HG03342 (cell line): Measurements from ENCODE around the gene REXO1.
"Not testable (repeated sequence)": the region's sequence is repeated elsewhere in the genome, so short reads cannot be mapped to it uniquely, and the experiment has no call there.

Experiments
- ATAC-seq: cut with Tn5 transposase; IDR thresholded peaks from one replicate; pipeline ENCODE4 v1.9.1; 2021; ENCODE audit warnings: mild to moderate bottlenecking, moderate library complexity; ENCODE audit not compliant: unreplicated experiment

Gene REXO1

DNA sequence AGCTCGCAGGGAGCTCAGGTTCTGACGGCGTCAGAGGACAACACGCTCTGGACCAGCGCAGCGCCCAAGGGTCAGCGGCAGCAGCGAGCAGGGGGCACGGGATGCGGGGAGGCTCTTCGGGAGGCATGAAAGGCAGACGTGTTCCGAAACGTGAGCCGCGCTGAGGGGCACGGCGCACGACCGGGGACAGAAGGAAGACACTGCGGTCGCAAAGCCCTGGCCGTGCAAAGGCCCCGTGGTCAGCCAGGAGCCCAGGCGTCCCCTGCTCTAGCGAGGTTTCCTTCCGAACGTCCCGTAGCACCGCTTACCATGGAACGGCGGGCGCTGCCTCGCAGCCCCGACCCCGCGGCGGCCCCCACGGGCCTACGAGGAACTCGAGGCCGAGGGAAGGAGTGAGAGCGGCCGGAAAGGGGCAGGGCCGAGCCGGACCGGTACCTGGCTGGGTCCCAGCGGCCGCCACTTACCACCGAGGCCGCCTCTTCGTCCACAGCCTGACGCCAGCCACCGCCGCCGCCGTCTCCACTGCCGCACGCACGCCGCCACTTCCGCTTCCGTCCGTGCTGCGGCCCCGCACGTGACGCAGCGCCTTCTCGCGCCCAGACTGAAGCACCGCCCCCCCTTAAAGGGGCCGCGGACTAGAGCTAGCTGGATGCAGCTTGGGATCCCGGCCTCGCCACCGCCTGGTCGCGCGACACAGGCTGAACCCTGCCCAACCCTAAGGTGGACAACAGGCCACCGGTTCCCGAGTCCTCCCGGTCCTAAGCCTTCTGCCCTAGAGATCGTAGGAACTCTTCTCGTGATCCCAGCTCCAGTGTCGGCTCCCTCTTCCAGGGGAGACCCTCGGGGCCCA, 27.6 kb upstream of the REXO1 start:
- peak; percentile 82 for ATAC-seq

DNA sequence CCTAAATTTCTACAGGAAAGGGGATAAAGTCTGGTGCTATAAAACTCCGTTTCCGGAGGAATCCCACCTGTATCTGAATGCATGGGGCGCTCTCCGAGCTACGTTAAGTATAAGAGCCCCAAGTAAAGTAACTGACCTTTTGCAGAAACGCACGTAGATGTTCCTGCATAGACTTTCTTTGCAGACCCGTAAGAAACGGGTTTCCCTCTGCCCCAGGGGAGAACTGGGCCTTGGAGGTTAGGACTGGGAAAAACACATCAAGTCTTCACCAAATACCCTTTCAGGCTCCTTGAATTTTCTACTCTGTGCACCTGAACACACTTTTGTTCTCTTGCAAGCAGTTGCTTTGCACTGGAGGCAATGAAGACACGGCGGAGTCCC, 27.0 kb upstream of the REXO1 start:
- not testable (repeated sequence) for ATAC-seq

DNA sequence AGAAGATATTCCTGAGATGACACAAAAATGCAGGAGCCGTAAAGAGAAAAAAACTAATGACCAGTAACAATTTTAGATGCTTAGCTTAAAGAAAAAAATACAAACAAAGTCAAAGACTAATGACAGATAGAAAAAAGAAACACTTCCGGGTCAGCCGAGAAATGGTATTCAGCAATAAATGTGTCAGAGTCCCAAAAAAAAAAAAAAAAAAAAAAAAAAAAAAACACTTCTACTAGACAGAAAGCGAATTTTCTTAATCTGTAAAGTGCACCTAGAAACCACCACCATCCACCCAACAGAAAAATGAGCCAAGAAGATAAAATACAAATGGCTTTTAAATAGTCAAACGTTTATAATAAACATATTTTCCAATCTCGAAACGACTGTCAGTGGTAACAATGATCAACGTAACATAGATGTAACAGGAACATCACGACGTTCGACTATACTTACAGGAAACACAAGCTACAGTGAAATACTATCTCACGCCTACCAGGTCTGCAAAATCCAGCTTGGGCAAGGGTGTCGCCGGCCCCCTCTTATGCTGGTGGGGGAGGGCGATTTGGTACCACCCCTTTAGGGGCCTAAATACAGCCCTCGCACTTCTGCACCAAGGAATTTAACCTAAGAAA, 26.4 kb upstream of the REXO1 start:
- ATAC-seq = no peak

DNA sequence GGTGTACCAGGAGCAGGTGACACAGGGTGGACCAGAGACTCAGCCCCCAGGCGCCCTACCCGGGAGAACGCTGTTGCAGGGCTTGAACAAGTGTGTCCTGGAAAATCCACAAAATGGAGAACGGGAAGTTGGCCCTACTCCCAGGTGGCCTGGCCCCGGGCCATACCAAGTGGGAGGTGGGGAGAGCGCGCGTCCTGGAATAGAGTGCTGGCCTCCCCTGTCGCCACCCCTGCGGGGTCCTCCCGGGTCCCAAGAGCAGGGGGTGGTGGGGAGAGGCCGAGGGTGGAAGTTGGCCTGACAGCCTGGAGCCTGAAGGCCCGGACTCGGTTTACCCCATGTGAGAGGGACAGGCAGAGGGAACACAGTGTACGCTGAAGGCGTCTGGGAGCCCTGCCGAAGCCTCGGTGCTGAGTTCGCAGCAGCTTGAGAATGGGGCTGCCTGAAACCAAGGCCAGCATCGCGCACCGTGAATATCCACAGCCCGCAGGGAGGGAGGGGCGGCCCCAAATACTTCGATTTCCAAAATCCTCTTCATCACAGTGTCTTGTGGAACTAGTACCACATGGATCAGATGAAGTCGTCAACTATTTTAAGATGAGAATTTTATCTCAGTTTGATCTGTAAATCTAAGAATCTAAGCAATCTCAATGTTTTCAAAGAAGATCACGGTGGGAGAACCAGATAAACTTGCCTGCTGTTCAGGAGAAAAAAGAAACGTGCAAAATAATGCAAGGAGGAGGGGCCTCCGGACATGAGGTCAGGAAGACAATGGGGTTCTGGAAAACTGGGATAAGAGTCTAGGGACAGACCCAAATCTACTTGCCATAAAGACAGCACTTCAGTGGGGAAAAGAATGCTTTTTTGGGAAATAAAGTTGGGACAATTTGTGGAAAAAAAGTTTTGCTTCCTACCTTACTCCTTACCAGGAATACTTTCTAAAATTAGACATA, 25.5 kb upstream of the REXO1 start:
- no peak for ATAC-seq

DNA sequence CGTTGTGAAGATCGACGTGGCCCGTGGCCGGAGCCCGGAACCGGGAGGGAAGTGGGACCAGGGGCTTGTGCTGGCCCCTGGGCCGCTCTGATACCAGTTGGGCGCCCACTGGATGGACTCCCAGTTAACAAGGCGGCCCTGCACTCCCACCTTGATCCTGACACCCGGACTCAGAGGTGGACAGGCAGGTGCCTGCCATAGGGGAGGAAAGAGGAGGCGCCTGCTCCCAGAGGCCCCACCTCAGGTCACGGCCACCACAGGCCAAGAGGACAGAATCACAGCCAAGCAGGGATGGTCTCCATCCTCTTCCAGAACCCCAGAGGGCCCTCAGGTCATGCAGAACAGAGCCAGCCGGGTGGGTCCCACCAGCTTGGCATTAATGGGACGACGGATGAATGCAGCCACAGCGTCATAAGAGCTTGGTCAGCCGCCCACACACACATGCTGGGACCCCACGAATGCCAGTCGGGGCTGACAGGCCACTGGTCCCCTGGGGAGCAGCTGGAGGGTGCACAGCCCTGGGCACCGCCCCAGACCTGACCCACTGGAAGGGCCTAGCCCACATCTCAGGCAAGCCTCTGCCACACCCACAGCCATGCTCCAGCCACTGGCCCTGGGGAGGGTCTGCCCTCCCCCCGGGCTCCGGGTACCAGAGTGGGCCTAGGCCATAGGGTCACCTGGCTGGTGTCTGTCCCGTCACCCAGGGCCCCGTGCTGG, 24.7 kb upstream of the REXO1 start:
- no peak for ATAC-seq

DNA sequence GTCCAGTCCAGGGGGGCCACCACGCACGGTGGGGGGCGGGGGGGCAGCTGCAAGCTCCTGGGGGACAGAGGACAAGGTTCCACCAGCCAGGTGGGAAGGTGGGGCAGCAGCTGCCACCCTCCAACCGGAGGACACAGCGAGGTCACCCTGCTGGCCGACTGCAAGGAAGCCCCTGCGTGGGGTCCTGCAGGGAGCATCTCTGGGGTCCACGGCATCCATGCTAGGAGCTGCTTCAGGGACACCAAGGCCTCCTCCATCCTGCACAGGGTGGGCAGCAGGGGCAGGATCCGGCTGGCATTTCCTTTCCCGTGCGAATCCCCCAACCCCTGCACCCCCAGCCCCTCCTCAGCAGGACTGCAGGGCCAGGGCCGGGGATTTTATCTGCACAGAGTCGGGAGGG, 23.3 kb upstream of the REXO1 start:
- ATAC-seq = no peak

DNA sequence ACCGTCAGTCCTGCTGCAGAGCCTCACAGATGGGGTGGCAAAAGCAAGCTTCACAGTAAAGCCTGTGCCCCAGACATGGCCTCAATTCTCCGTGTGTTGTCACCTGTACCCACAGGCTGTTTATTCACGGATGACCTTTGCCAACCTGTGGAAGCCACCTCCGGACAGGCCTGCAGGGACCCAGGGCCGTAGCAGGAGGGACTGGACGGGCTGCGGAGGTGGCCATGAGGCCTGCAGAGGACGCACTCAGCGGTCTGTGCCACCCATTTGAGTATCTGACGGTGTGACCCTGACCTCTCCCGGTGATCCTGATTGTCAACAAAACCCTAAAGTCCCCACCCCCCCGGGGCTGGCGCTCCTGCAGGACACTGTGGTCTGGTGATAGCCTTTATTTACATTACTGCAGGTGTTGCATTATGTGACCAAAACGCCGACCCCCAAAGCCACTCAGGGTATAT, 22.9 kb upstream of the REXO1 start:
- no peak for ATAC-seq

DNA sequence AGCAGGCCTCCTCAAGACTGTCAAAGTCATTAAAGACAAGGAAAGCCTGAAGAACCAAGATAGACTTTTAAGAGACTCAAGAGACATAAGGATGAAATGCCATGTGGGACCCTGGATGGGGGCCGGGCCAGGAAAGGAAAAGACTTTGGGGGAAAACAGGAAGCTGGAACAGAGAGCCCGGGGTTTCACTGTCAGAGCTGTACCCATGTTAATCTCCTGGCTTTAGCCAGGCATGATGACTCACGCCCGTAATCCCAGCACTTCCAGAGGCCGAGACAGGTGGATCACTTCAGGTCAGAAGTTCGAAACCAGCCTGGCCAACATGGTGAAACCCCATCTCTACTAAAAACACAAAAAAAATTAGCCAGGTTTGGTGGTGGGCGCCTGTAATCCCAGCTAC, 20.7 kb upstream of the REXO1 start:
- no peak for ATAC-seq

DNA sequence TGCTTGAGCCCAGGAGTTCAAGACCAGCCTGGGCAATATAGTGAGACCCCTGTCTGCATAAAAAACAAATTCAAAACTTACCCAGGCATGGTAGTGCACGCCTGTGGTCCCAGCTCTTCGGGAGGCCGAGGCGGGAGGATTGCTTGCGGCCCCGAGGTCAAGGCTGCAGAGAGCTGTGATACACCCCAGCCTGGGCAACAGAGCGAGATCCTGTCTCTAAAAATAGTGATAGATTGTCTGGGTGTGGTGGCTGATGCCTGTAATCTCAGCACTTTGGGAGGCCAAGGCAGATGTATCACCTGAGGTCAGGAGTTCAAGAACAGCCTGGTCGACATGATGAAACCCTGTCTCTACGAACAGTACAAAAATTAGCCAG, 19.1 kb upstream of the REXO1 start:
- no peak for ATAC-seq

DNA sequence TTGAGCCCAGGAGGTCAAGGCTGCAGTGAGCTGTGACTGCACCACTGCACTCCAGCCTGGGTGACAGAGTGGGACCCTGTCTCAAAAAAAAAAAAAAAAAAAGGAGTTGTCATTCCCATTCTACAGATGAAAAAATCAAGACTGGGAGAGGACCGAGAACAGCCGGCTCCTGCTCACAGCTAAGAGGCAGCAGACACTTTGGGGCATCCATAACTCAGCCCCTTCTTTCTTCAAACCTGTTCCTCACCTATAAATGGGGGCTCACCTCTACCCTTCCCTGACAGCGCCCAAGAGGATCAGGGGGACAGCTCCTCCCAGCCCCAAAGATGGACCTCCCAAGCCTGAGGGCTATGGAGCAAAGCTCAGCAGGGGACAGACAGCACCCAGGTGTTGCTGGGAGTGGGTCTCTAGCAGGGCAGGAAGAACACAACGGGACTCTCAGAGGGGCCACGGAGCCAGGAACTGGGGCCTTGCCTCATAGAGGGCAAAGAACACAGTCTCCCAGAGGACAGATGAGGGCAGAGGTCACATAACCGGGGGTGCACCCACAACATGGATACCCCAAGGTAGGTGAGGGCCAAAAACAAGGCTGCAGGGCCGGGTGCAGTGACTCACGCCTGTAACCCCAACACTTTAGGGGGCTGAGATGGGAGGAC, 18.5 kb upstream of the REXO1 start:
- ATAC-seq = no peak

DNA sequence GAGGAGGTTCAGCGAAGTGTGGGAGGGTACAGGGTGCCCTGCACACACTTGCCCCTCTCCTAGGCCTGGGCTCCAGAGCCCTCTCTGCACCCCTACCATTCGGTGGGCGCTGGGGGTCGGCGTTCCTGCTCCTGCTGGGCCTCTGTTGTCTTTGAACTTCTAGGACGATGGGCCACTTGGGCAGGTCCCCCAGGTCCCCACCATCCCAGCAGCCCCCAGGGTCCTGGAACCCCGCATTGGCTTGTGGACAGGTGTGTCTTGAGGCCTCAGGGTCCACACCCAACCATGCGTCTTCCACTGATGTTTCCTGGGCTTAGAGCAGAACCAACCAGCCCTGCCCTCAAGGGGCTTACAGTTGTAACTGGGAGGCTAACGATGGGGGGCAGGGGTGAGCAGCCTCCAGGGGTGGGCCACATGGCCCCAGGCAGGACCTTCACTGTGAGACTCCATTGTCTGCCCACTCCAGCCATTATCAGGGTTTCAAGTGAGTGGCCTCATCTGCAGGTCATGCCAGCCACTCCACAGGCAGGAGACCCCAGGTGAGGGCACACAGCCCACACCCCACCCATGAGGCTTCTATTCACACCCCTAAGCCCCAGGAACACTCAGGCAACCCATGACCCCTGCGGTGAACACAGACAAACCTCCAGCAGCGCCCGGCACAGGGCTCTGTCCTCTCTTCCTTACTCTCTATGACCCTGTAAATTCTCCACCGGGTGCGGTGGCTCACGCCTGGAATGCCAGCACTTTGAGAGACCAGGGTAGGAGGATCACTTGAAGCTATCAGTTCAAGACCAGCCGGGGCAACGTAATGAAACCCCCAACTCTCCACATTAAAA, 17.1 kb upstream of the REXO1 start:
- no peak for ATAC-seq

DNA sequence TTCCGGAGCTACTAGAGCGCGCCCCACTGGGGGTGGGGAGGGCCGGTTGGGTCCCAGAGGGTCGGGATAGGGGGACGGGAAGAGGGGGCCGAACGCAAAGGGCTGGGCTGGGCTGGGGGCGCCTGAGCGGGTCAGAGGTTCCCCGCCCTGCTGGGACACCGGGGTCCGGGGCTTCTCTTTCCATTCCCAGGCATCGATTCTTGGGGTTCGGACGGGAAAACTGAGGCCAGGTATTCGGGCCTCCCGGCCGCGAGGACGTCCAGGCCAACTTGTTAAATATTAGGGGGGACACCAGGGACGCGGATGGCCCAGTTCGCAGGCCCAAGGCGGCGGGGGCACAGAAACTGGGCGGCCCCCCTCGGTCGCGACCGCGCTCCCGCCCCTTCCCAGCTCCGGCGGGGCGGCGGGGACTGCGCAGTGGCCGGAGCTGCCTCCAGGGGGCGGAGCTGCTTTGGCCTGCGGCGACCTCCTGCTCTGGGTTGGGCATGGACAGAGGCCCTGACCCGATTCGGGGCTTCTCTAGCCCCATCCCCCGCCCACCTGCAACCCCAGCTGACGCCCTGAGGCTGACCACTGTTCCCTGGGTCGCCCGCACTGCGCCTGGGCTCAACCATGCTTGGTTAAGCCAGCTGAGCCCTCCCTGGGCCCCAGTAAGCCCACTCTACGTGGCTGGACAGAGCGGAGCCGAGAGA, 16.3 kb upstream of the REXO1 start:
- ATAC-seq = peak; percentile 34

DNA sequence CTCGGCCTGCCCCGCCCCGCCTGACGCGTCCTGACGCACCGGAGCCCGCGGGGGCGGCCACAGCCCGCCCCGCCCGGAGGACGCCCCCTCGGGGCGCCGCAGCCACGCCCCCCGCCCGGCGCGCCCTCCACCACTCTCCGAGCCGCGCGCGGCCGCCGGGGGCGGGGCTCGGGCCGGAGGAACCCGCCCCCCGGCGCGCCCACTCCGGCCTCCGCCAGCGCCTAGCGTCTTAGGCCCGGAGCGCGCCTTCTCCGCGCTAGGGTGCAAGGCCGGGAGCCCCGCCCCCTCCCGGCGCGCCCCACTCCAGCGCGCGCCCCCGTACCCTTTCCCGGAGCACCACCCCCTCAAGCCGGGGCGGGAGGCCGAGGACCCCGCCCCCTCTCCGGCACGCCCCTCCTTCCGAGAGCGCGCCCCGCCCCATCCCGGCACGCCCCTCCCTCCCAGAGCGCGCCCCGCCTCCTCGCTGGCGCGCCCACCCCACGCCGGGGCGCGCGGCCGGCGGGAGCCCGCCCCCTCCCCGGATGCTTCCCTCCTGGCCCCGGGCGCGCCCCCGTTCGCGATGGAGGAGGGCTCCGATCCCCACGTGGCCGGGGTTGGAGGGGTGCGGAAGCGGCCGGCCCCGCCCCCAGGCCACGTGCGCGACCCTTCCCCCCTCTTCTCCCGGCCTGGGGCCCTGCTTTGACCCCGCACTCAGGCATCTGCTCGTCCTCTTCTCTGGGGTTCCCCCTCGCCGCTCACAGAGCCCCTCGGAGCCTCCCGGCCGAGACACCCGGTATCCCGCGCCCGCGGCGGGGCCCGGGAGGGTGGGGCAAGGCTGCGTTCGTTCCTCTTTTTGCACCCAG, 15.6 kb upstream of the REXO1 start:
- peak; percentile 44 for ATAC-seq

DNA sequence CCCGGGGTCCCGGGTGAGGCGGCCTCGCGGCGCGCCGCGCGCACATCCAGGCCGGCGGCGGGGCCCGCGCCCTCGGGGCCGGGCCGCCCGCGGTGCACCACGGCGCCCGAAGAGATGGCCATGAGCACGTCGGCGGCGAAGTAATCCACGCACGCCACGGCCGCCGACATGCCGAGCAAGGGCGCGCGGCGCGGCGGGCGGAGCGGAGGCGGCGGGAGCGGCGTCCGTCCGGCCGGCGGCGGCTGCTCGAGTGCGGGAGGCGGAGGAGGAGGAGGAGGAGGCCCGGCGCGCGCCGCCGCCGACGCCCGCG, 15.0 kb upstream of the REXO1 start, which contains the start of gene KLF16:
TSS of gene KLF16 (minus strand) at position 252 of the 310 bp plus-strand sequence. CDS start at position 170, 82 bp downstream.
- no peak for ATAC-seq

DNA sequence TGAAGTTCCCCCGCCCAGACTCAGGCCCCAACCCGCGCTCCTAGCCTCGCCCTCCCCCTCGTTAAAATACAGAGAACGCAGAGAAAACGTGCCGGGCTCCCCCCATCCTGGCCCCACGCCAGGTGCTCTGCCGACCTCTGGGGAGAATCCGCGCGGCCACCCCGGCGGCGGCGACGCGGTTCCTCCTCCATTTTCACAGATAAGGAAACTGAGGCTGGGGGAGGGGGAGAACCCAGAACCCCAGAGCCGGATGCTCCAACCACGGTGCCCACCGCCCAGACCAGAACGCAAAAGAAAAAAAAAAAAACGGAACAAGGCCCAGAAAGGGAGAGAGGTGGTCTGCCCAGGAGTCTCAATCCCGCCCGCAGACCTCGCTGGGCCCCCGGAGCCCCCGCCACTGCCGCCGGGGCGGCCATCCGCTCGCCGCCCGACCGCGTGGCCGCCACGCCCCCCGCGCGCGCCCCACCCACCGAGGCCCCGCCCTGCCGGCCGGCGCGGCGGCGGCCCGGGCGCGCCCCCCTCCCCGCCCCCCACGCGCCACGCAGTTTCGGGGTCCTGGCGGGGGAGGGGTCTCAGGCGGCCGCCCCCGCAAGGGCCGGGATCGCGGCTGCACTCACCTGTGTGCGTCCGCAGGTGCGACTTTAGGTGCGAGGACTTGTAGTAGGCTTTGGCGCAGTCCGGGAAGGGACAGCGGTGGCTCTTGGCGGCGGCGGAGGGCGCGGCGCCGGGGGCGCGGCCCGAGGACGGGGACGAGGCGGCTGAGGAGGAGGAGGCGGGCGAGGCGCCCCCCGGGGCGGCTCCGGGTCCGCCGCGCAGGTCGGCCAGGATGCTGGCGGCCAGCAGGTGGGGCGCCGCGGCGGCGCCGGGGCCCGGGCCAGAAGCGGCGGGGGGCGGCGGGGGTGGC, 14.4 kb upstream of the REXO1 start:
- no peak for ATAC-seq

DNA sequence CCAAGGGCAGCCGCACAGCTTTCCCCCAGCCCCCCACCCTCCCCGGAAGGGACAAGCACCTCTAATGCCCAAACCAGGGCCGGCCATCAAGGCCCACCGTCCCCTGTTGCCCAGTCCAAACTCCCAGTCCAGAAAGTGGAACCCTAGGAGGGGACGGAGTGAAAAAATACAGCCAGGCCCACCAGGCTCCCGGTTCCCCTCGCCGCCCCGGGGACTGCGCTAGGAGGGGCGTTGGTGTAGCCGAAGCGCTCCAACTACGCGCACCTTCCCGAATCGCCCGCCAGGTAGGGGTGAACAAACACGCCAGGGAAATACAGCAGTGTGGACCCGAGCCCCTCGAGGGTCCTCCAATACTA, 13.8 kb upstream of the REXO1 start:
- ATAC-seq = no peak

DNA sequence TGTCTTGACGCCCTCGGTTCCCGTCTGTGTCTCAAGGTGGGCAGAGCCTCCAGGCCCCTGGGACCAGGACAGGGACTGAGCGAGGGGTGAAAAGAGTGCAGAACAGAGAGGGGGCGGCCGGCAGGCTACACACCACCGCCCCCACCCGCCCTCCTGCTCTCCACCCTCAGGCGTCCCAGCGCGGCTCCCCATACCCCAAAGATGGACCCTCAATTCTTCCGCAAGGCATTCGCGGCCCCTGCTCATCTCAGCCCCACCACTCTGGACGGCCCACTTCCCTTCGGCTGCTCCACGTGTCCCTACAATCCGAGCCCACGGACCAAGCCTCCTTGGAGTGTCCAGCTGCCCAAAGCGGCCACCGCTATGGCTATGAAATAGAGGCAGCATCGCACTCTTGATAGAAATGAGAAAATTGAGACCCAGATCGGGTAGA, 13.3 kb upstream of the REXO1 start:
- ATAC-seq = no peak
